GM19240 (cell line): ENCODE data around the gene HMG20B.
A peak's percentile ranks its signal among the peaks of the same experiment; 100 is the strongest.

Experiments used
- DNase-seq: peaks from one replicate; pipeline ENCODE4 v3.0.0; 2011; ENCODE audit warnings: low spot score; ENCODE audit not compliant: insufficient read length

HMG20B gene

DNA sequence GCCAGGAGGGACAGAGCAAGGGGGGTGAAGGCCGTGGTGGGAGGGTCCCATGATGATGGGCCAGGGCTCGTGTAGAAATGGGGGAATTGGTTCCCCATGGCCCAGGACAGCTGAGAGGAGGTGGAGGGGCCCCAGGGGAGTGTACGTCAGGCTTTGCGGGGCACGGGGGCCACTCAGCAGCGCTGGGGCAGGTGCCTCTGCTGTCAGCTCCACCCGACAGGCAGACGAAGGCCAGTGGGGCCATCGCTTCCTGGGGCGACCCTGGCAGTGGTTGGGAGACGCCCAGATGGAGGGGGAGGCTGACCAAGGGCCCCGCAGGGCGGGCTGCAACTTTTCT is 35.7 kb upstream of the HMG20B start:
- DNase-seq, result no peak

DNA sequence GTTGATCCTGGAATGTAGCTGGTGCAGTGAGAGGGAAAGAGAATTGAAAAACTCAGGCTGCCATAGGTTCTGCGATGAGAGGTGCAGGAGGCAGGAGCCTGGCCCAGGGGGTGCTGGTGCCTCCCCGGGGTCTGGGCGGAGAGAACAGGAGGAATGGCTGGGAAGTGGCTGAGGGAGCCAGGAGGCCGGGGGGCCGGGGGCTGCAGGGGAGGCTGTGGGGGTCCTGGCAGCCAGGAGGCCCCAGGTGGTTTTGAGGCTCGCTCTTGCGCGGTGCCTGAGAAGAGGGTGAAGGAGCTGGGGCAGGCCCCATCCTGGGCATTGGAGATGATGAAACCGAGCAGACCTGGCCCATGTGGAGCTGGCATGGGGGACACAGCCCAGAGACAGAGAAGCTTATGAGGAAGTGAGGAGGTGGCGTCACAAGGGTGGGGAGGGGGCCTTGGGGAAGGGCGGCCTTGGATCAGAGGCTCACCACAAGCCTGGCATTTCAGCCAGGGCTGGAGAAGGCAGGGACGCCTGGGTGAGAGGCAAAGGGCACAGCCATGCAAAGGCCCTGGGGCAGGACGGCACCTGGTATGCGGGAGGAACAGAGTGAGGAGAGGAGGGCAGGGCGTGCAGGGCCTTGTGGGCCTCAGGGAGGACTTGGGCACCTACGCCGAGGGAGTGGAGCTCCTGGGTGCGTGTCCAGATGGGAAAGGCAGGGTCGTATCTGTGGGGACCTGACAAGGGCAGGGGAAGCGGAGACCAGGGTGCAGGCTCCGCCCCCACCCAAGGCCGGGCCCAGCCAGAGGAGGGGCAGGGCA is 35.1 kb upstream of the HMG20B start:
- no peak for DNase-seq

DNA sequence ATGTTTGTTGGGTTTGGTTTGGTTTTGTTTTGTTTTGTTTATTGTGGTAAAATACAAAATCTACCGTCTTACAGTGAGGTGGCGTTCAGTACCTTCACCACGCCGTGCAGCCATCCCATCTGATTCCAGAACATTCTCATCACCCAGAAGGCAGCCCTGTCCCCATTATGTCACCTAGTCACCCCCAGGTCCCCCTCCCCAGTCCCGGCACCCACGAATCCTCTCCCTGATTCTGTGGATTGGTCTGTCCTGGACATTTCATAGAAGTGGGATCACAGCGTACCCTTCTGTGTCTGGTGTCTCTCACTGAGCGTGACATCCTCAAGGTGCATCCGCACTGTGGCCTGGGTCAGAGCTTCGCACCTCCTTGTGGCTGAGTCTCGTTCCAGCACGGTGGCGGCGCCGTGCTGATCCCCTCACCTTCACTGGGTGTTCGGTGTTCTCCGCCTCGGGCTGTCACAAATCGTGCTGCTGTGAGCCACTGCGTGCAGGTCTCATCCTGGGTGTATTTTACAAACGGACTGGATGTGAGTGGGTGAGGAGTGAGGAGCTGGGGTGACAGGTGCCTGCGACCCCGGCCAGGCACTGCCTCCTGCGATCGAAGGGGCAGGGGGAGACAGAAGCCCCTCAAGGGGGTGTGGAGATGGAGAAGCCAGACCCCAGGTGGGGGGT is 34.4 kb upstream of the HMG20B start:
- DNase-seq, result no peak

DNA sequence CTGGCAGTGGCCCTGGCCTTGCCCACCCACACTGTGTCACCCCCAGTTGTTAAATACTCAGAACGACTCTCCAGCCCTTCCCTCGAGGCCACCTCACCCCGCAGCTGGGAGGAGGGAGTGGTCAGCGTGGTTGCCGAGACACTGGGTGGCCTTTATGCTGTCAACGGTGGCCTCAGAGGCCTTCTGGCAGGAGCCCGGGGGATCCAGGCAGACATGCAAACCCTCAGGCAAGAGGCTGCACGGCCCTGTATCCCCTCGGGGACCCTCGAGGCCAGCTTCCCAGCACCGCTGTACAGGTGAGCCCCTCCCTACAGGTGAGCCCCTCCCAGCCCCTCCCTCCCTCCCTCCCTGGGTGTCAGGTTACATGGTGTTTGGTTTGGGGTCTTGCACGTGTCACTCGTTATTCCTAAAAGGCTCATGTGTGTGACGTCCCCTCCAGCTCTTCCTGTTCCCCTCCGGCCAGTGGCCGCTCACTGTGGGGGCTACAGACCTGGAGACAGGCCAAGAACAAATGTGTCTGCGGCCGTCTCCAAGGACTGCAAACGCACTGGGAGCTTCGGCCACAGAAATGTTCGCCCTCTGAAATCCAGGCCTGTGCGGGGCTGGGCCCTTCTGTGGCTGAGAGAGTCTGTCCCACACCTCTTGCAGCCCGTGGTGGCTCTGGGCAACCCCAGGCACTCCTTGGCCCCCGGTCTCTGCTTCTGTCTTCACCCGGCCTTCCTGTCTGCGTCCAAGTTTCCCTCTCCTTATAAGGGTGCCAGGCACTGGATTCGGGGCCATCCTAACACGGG is 33.6 kb upstream of the HMG20B start, which contains the start of gene TEKTIP1:
Gene TEKTIP1, plus strand, starts transcription at position 210 of the 791 bp plus-strand sequence. Its CDS starts 4 bp downstream, at position 214.
- no peak for DNase-seq

DNA sequence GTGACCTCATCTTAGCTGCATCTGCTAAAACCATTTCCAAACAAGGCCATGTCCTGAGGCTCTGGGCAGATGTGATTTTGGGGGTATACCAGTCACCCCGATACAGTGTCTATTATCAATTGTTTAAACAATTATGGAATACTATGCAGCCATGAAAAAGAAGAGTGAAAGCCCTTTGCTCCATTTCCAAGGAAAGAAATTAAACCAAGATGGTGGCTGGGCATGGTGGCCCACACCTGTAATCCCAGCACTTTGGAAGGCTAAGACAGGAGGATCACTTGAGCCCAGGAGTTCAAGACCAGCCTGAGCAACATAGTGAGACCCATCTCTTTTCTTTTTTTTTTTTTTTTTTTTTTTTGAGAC is 33.0 kb upstream of the HMG20B start:
- no peak for DNase-seq

DNA sequence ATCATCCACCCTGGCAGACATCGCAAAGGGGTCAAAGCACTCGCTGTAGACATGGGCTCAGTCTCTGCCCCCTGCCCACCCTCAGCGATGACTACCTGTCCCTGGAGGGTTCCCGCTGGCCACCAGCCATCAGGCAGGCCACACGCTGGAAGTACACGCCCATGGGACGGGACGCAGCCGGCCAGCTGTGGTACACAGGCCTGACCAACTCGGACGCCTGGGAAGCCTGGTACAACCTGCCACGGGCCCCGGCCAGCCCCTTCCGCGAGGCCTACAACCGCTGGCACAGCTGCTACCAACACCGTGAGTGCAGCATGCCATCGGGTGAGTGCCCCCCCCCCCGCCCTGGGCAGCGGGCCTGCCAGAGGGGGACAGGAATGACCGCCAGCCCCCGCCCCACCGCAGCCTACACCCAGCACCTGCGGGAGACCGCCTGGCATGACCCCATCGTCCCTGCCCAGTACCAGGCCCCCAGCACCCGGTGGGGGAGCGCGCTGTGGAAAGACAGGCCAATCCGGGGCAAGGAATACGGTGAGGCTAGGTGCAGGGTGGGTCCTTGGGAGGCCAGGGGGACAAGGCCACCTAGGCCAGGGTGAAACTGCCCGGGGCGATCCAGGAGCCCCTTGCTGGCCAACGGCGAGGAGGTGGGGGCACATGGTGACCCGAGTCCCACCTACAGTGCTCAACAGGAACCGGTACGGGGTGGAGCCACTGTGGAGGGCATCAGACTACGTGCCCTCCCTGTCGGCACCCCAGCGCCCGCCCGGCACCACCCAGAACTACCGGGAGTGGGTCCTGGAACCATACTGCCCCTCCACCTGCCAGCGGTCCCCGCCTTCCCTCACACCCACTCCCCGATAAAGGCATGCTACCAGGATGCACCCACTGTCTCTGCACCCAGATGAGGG is 29.3 kb upstream of the HMG20B start:
- no peak for DNase-seq

DNA sequence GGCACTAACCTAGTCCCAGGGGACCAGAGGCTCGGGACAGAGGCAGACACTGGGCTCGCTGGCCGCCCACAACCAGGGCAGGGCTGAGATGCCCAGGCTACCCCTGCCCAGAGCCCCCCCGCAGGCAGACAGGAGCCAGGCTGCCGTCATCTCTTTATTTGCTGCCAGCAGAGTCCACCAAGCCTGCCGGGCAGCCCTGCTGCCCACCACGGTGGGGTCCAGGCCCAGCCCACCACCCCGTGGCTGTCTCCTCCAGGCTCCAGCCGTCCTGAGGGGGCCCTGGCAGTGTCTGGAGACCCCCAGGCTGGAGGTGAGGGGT is 28.7 kb upstream of the HMG20B start:
- DNase-seq, result no peak

DNA sequence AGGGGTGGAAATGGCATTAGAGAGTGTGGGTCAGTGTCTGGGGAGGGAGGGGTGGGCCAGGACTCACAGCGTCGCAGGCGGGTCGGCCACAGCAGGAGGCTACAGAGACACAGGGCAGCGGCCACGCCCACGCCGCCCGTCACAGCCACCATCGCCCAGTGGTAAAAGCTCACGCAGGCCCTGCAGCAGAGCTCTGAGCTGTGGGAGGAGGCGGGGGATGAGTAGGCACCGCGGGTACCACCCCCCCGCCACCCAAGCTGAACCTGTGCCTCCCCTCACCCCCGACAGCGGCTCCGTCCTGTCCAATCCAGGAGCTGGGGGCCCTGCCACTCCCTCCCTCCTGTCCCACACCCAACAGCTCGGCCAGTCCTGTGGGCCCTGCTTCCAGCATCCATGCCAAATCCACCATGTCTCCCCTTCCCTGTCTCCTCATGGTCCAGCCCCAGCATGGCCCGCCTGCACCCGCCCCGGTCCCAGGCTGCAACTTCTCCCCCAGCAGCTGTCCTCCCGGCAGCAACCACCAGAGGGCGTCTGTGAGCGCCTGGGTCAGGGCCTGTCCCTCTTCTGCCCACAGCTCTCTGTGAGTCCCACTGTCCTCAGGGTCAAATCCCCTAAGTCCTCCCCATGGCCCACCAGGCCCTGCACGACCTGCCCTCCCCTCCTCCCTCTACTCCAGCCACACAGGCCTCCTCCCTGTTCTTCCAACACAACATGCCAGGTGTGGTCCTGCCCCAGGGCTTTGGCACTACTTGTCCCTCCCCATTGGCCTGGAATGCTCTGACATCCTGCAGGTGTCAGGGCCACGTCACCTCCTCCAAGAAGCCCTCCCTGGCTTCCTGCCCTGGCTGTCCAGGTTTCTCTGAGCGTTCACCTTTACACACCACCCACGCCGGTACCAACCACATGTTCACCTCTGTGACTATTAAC is 27.7 kb upstream of the HMG20B start:
- DNase-seq, result peak; percentile 81

DNA sequence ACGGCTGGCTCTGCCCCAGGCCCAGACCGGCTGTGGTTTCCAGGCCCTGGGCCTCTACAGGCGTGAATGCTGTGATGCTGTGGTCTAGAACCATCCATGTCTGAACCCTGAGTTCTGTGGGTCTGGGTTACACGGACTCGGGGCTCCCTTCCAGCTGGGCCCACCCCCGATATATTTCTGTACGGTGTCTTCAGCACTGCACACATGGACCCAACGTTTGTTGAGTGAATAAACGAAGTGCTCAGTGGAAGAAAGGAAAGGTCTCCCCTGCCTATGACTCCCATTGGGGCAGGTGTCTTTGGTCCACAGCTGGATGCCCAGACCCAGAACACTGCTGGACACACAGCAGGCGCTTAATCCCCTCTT is 27.1 kb upstream of the HMG20B start:
- no peak for DNase-seq

DNA sequence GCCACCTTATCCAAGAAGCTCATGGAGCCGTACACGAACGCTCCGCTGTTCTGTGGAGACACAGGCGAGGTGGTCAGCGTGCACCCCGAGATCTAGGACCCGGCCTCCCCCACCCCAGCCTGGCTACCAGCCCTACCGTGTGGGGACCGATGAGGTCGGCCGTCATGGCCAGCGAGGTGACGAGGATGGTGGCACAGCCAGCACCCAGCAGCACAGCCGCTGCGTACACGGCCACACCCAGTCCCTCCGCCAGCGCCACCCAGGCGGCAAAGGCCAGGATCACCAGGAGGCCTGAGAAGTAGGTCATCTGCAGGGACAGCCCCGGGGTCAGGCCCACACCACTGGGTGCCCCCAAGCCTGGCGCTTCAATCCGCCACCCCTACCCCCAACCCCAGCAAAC is 26.6 kb upstream of the HMG20B start:
- DNase-seq, result no peak

DNA sequence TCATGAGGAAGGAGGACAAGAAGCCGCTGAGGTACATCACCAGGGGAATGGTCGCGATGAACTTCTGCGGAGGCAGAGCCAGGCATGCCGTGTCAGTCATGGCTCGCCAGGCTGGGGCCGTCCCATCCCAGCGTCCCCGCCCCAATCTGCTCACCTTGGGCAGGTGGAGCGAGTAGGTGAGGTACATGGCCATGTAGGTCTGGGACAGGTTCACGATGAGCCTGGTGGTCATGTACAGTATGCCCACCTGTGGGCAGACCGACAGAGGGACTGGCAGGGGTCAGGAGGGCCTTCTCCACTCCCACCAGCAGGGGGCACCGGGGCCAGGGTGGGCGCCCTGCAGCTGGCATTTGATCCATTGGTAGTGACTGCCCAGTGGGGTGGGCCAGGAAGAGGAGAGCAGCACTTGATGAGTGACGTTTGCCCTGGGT is 25.4 kb upstream of the HMG20B start:
- no peak for DNase-seq

DNA sequence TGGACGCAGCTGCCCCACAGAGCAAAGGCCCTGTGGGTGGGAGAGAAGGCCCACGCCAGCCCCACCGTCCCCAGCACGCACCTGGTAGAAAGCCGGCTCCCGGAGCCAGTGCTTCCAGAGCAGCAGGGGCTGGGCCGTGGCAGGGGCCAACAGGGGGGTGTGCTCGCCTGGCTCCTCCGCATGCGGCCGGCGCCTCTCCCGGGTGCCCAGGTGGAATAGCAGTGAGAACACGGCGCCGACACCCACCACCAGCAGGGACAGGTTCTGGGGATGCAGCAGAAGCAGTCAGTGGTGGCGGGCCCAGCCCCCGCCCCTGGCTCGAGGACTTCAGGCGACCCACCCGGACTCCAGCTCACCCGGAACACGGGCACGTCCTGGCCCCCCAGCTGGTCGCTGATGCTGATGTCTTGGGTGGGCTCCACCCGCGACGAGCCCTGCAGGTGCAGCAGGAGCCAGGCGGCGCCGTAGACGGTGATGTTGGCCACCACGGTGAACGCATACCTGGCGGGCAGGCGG is 24.9 kb upstream of the HMG20B start:
- DNase-seq, result no peak

DNA sequence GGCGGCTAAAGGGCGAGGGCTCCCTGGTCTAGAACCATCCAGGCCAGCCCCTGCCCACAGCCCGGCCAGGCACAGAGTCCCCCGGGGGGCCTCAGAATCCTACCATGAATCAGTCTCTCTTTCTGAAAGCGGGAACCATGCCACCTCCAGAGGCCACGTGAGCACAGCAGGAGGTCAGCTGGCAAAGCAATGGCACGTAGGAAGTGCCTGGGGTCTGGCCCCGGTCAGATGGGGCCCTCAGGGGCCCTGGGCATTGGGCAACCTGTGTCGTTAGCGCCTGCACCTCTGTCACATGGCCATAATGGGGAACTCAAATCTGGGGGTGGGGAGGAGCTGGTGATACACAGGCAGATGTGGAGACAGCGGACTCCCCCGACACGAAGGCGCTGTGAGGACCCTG is 24.1 kb upstream of the HMG20B start:
- no peak for DNase-seq

DNA sequence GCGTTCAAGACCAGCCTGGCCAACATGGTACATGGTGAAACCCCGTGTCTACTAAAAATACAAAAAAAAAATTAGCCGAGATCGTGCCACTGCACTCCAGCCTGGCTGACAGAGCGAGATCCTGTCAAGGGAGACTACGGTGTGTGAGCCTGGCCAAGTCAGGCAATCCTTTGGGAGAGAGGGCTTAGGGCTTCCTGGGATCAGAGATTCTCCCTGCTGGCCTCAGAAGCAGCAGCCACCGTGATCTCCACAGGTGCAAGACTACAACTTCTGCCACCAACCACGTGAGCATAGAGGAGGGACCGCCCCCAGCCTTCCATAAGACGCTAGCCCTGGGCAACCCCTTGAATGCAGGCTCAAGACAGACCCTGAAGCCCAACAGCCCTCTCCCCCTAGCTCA is 22.9 kb upstream of the HMG20B start:
- DNase-seq, result no peak

DNA sequence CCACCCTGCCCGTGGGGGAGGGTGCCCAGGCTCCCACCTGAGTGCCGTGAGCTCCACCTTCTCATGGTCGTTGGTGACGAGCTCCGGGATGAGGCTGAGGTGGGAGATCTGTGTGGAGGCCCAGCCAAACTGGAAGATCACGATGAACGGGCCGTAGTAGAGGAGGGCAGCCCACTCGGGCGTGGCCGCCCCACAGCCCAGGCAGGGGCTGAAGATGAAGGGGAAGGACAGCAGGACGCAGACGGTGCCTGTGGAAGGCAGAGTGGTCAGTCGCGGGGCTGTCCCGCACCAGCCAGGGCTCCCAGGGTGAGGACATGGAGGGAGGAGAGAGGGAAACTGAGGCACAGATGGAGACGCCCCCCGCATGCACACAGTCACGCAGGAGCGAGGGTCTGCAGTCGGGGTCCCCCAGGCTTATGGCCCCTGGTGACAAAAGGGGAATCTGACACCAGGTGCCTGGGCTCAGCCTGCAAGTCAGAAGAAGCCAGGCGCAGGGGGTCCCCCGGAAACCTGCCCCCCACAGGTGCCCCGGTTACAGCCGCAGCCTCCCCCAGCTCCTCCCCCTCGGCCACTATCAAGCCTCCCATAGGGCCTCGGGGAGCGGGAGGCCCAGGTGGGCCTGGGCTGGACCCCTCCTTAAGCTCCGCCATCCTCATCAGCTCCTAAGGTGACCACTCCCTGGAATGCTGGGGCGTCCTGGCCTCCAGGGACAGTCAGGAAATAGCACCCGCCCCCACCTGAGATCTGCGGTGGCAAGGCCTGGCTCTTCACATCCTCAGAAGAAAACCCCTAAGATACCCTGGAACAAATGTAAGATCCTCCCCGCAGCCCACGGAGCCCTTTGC is 21.6 kb upstream of the HMG20B start:
- no peak for DNase-seq

DNA sequence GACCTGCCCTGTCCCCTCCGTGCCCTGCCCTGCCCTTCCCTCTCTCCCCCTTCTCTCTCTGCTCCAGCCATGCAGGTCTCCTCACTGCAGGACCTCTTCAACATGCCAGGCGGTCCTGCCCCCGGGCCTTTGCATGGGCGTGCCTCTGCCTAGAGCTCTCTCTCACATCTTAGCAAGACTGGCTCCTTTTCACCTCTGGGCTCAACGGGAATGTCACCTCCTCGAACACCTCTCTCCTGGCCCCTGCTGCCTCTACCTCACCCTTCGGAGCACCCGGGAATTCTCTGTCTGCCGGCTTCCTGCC is 21.0 kb upstream of the HMG20B start:
- DNase-seq, result no peak

DNA sequence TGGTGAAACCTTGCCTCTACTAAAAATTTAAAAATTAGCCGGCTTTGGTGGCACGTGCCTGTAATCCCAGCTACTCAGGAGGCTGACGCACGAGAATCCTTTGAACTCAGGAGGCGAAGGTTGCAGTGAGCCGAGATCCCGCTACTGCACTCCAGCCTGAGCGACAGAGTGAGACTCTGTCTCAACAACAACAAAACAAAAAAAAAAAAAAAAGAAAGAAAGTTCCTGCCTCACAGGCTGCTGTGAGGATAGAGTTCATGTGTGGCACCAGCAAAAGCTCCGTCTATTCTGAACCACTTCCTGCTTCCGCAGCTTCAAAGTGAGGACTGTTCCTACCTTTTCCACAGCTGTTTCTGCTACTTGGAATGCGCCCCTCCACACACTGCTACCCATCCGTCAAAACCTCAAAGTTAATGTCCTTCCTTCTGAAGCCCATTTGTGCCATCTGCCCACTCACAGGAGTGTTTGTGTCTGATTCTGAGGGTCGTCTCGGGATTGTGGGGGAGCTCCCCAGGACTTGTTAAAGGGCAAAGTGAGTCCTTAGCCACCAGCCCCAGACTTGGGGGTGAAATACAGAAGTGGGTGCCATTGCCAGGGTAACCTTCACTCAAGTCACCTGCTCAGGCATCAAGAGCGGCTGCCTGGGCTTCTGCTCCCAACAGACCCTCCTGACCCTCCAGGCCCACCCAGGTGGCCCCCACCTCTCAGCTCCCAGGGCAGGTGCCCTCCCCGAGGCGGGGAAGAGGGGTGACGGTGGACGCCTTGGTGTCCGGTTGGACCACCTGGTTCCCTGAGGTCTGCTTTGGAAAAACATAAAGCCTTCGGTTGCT is 18.3 kb upstream of the HMG20B start:
- no peak for DNase-seq

DNA sequence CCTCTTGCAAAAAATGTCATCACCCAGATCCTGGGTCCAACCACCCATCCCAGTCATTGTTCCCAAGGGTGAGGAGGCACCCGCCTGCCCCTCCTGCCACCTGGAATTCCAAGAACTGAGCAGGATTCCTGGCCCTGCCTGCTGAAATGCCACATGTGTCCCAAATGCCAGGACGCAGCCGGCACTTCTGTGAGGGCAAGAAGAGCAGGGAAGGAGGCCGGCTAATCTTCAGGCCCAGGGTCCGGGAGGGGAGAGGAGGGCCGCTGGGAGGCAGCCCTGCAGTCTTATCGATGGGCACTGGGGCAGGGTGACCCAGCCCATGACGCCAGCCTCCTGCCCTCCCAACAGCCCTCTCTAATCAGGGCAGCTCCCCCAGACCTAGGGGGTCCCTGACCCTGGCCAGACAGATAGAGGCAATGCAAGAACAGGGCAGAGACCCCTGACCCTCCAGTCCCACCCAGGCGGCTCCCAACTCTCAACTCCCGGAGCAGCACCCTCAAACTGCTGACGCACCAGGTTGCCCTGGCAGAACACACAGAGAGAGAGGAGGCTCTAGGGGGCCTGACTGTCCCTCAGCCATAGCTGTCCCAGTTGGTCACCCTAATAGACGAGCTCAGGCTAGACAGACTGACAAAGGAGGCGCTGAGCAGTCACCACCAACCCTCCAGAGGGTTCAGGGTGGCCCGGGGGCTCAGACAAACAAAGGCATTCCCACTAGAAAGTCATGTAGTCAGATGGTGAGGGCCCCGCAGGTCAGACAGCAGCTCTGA is 16.9 kb upstream of the HMG20B start:
- no peak for DNase-seq
